GM18868 (cell line): ENCODE measurements around the gene PODN.

Experiments
- ATAC-seq: cut with Tn5 transposase; IDR thresholded peaks from one replicate; pipeline ENCODE4 v1.9.1; 2021; ENCODE audit warnings: mild to moderate bottlenecking, moderate library complexity; ENCODE audit not compliant: unreplicated experiment

The PODN gene

DNA sequence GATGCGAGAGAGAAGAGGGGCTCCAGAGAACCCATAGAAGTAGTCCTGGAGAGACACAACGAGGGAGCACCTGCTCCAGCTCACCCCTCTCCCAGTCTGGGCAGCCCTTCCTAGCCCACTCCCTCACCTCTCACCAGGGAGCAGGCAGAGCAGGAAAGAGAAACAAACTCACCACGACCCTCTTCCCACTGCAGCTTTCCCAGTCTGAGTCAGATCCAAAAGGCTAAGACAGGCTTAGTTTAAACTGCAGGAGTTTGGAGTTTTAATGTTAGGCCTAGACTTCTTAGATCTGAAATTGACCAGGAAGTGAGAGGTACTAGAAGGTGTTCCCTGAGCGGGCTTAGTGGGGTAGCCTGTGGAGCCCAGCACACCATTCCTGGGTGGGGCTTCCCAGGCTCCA lies 50.8 kb downstream of the PODN start:
- no peak for ATAC-seq

DNA sequence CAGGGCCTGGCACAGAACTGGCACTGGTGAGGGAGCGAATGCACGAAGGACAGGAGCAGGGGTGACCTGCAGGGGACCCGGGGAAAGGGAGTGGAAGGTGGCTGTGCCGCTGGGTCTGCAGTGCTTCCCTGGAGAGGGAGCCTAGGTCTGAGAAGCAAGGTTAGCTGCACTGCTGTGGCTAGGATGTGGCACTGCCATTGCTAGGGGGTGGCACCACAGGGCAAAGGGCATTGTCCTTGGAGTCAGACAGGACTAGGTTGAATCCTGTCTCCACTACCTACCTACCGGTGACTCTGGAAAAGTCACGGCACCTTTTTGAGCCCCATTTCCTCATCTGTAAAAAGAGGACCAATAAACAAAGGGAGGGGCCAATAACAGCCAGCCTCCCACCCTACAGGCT lies 52.1 kb downstream of the PODN start:
- ATAC-seq, result no peak

DNA sequence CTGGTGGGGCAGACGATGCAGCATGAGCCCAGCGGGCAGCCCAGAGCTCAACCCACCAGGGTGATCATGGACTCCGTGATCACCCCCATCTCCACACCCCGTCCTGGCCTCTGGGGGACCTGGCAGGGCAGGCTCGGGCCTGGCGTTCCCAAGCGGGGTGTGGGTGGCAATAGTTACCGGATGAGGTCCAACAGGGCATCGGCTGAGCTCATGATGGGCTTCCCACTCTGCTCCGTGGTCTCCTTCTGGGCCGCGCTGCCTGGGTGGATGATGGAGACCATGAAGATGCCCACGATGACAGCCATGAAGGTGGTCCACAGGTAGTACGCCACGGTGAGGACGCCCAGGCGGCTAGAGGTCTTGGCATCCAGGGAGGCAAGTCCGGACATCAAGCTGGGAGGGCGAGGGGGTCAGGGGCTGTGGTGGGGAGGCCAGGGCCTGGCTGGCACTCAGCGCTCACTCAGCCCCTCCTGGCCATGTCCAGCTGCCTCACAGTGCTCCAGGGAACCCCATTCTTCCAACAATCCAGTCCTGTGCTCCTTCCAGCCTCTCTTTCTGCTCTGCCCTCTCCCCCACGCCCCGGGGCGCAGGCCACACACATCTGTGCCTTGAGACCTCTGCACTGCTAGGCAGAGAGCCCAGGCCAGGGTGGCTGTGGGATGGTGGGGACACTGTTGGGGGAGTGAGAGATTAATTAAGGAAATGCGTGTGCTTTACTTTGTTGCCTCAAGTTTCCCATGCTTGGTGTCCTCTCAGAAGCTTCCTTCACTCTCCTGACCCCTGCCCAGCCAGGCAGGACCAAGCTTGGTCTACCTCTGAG lies 52.8 kb downstream of the PODN start:
- no peak for ATAC-seq

DNA sequence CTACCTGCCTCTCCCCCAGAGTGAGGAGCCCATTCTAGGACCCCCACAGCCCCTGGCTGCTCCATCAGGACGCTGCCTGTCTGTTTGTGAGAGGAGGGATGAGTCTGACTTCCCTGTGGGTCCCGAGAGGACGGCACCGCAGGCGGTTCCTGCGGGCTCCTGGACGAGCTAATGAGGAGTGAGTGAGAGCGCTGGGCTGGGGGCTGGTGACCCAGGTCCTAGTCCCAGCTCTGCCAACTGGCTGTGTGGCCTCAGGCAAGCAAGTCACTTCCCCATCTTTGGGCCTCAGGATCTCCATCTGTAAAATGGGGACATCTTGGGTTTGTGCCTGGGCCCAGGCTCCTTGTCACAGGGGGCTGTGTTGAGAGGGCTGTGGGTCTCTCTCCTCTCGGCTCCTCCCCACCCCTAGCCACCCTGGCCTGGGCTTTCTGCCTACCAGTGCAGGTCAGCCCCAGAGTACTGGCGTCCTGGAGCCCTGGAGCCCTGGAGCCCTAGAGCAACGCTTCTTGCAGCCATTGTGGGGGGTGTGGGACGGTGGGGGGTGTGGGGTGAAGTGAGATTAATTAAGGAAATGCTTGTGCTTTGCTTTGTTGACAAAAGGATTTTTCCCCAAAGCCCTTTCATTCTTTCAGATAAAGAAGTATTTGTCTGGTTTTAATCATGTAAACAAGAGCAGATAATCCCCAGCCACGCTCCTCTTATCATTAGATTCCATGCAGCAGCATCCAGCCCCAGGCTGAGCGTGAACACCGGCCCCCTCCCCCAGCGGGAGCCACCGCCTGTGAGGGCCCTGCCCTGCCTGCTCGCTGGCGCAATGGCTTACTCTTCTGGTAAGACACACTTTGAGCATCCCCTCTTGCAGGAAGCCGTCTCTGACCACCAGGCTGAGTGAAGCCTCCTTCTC lies 53.6 kb downstream of the PODN start:
- no peak for ATAC-seq

DNA sequence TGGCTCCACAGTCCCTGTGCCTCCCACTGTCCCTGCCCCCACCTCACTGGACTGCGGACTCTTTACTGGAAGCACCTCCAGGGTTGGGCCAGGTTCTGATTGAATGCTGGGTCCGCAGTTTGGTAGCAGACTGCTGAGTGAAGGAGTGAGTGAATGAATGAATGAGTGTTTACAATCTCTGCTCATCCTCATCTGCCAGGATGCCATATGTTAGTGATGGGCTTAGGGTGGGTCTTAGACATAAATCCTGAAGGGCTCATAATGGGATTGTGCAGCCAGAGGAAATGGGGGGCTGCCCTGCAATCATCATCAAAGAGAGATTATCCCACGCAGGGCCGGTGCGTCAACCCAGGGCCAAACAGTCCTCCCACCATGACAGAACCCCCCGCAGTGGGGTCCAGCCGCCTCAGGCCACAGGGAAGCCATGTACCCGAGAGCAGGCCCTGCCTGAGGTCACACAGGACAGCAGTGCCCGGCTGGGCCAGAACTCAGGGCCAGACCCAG lies 54.3 kb downstream of the PODN start:
- ATAC-seq, result no peak

DNA sequence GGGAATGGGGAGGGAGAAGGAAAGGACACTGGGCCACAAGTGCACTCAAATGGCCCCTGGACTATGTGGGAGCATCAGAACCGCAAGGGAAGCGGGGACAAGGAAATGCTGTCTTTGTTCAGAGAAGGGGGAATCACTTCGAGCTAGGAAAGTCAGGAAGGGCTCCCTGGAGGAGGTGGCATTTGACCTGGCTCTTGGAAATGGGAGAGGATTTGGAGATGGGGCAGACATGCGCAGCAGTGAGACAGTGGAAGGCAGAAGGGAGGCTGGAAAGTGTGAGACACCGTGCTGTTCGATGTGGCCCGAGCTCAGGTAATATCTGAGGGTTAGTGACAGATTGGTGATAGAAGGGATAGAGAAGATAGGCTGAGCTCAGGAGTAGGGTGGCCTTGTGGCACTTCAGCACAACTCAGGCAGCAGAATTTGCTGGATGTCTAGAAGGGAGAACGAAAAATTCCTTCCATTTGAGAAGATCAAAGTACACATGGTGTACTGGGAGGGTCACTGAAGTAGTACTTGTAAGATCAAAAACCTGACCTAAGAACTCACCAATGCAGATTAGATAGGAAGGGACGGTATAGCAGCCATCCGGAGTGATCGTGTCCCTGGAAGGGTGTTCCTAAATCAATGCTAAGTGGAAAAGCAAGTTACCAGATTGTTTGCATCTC lies 55.1 kb downstream of the PODN start:
- ATAC-seq, result no peak

DNA sequence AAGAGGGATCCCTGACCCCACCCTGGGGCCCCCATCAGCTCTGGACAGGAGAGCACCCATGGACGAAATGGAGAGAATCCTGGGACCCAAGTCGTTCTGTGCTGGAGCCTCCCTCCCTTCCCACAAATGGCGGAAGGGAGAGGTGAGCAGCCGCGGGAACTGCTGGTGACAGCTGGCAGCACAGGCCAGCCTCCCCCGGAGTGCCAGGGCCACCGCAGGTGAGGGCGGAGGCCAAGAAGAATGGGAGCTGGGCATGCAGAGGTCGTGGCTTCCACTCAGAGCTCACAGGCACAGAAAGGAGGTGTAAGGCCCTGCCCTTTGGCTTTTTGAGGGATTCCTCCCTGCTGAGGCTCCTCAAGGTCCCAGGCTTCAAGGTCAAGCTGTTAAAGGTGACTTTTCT lies 55.8 kb downstream of the PODN start:
- ATAC-seq, result no peak

DNA sequence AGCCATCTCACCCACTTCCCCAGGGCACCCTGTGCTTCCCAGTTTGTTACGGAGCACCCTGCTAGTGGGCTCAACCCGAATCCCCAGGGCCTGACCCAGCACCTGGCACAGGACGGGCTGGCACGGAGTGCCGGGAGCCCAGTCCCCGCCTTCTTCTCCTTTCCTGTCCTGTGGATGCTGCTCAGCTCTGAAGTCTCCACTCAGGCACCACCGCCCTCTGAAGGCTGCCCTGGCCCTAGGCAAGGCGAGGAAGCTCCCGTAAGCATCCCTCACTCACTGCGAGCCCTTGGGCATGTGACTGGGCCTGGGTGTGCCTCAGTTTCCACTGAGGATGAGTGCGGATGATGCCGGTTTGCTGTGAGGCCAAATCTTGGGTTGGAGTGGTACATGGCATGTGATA lies 58.6 kb downstream of the PODN start:
- no peak for ATAC-seq

DNA sequence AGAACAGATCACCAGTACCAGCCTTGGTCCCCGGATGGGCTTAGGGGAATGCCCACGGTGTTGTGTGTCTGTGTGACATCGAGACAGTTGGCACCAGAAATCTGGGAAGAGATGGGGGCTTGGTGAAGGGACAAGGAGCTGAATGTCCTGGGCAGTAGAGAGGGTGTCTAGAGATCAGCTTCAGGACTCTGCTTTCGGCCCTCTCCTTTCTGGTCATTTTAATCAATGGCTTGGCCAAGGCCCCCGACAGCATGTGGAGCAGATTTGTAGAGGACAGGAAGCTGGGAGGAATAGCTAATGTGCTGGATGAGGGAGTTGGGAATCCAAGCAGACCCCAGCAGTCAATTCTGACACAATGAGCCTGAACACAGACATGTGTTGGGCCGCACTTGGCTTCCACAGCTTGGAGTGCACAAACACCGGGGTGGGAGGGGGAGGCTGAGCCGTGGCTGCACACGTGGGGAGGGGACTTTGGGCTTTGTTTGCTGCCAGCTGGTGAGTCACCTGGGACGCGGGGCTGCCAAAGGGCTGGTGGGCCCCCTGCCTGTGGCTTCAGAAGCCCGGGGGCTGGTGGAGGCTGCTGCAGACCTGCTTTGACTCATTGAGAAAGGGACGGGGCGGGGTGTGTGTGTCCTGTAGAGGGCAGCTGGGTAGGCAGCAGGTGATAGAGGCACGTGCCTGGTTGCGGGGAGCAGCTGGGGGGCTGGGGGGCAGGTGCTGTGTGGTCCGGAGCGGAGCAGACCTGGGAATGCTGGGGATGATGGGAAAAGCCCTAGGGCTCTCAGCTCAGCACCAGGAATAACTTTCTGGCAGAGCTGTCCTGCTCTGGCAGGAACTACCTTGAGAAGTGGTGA lies 59.5 kb downstream of the PODN start:
- no peak for ATAC-seq

DNA sequence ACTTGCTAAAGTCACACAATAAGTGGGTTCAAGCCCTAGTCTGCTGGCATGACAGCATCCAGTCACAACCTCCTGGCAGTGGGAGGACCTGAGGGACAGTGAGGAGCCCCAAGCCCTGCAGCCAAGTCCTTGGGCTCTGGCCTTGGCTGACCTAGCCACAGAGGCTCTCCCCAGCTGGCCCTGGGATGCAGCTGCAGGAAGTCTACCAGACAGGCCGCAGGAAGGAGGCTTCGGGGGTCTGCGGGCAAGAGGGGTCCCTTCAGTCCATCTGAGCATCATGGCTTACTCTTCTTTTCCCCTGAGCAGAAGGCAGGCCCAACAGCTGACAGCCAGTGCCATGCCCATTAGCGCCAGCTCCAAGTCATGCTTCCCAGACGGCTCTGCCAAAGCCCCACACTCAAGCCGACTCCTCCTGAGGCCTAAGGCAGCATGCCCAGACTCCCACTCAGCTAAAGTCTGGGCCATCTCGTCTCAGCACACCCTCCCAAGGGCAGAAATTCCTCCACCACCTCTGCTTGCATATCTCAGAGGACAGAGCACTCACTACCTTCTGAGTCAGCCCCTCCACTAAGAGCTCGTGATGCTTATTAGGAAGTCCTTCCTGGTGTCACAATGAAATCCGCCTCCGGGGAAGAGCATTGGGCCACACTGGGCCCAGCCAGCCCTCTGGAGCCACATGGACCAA lies 60.3 kb downstream of the PODN start:
- no peak for ATAC-seq

DNA sequence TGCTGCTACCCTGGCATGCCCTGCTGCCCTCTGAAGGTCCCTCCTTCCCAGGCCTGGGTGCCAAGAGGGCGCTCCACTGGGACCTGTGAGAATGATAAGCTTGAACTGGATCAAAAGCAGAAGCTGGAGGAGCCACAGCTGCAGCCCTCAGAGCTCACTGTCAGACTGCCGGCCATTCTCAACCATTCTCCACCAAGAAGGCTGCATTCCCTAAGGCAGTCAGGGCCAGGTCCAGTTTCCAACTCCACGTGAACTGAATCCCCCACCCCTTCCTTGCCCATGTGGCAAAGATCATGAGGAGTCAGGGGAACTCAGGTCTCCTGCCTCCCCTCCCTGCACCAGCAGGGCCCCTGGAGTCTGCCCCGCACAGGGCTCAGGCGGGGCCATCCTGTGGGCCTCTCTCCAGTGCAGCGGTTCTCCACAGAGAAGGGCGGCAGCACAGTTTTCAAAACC lies 61.0 kb downstream of the PODN start:
- ATAC-seq, result no peak

DNA sequence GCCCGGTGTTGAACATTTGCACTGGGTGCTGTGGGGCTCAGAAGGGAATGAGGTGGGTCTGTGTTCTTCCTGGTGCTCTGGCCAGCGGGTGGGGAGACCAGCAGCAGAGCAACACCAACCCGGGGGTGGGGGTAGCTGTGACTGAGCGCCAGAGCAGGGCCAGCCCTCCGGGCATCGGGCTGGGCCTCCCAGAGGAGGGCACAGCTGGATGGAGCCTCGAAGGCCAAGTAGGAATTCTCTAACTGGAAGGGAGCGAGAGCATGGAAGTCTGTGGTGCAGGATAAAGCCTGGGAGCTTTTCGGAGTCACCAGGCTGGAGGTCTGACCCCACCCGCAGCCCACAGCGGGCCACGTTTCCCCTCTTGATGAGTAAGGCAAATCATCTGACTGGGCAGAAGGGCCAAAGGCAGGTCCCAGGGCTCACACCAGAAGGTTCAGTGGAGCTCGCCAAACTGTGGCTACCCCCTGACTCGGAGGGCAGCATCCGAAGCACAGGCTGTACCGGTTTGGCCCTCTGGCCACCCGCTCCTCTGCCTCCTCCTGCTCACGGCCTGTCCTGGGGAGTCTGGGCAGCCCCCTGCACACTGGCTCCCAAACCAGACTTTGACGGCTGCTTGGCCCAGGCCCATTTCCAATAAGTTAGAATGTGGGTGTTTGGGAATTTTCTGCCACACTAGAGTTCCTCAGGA lies 61.6 kb downstream of the PODN start:
- ATAC-seq, result no peak

DNA sequence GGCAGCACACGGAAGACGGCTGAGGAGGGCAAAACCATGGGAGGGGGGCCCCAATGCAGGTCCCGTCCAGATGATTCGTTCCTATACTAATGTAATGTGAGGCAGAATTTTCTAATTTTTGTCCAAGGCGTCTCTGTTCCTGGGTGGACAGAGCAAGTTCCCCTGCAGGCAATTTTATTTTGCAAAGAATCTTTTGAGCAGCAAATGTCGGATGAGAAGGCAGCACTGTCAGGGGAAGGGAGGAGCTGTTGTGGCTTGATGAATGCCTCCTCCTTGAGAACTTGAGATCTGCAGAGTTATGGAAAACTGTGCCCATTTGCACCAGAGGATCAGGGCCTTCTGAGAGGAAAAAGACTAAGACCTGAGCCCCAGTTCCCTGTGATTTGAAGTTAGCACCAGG lies 63.1 kb downstream of the PODN start:
- ATAC-seq, result no peak

DNA sequence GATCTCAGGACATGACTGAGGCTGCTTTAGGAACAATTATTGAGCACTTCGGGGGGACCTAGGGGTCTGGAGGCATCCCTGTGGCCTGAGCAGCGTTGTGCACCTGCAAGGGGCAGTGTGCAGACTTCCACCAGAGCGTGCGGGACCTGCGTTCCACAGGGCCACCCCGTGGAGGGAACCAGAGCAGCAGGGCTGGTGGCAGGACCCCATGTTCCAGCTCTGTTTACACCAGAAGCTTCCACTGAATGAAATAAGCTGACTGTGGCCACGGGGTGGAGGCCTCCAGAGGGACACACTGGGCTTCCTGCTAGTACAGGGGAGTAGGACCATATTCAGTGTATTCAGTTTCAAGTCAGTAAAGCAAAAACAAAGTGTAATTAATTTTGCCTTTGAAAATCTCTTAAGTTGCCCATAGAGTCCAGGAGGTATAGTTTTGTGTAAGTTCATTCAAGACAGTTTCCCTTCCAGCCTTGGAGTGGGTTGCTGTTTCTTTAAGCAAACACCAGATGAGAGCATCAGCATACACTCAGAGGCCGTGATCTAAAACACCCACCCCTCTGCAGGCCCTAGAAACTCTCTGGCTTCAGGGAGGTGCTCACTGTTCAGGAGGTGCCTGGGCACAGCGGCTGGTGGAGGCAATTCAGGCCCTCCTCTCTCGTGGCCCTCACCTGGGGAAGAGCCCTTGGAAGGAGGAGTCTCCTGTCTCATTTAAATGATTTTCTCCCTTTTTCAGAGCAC lies 63.8 kb downstream of the PODN start:
- ATAC-seq, result no peak

DNA sequence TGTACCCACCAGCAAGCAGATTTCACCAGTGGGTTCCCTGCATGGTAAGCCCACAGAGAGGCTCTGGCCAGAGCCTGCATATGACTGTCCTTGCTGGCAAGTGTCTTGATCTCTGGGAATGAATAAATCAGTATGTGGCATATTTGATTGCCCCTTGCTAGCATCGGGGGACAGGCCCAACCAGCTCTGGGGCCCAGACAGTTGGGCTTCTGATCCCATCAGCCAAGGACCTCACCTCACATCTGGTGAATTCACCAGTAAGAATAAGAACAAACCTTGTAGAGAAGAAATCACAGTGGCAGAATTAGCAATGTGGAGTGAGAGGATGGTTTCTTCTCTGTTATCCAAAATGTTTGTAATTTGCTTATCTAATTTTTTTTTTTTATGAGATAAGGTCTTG lies 64.5 kb downstream of the PODN start:
- ATAC-seq, result no peak

DNA sequence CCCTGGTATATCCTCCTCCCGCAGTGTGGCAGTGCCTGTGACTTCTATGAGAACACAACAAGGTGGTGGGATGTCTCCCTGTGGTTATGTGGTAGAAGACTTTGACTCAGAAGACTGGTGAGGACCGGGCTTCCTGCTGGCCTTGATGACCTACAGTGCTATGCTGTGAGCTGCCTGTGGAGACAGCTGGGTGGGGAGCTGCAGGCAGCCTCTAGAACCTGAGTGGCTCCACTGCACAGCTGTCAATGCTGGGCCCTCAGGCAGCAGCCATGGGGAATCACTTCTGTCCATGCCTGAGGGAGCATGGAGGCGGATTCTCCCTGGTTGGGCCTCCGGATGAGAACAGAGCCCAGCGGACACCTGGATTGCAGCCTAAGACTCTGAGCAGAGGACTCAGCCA lies 65.5 kb downstream of the PODN start:
- ATAC-seq, result no peak

DNA sequence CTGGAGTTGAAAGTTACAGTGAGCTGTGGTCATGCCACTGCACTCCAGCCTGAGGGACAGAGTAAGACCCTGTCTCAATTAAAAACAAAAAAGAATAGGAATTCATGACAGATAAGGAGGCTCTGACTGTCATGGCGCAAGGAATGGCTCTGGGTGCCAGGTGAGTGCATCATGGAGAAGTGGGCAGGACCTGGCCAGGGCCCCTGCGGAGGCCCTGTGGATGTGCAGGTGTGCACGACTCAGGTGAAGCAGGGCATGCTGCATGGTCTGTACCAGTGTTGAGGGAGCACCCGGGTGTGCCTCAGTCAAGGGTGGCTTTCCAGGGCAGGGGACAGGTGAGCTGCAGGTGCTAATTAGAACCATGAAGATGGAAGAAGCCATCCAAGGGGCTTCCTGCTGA lies 66.4 kb downstream of the PODN start:
- no peak for ATAC-seq

DNA sequence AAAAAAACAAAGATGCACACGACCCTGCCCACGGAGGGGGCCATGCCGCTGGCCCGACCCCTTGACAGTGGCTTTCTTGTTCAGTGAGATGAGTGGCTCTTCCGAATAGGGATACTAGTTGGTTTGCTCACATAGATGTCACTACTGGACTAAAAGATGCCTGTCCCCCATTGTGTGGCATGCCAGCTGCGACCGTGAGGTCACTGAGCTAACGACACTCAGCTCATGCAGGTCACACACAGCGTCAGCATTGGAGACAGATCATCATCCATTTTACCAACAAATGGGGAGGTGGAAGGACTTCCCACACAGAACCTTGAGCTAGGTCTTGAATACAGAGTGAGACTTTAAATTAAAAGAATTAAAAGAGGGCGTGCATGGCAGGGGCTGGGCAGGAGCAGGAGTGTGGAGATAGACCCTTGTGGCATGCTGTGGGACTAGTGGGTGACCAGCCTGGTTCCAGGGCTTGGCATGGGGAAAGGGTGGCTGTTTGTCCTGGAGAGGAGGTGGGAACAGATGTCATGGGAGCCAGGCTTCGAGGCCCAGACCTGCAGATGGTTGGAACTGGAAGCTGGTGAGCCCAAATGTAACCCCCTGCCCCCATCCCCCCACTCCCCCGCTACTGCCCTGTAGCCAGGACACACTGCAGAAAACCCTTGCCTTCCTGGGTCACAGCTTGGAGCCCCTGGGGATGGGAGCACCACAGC lies 68.0 kb downstream of the PODN start:
- no peak for ATAC-seq
